ENCODE results near the gene RNF125.
"Not testable (repeated sequence)": the region's sequence is repeated elsewhere in the genome, so short reads cannot be mapped to it uniquely, and the experiment has no call there.

The RNF125 gene

DNA sequence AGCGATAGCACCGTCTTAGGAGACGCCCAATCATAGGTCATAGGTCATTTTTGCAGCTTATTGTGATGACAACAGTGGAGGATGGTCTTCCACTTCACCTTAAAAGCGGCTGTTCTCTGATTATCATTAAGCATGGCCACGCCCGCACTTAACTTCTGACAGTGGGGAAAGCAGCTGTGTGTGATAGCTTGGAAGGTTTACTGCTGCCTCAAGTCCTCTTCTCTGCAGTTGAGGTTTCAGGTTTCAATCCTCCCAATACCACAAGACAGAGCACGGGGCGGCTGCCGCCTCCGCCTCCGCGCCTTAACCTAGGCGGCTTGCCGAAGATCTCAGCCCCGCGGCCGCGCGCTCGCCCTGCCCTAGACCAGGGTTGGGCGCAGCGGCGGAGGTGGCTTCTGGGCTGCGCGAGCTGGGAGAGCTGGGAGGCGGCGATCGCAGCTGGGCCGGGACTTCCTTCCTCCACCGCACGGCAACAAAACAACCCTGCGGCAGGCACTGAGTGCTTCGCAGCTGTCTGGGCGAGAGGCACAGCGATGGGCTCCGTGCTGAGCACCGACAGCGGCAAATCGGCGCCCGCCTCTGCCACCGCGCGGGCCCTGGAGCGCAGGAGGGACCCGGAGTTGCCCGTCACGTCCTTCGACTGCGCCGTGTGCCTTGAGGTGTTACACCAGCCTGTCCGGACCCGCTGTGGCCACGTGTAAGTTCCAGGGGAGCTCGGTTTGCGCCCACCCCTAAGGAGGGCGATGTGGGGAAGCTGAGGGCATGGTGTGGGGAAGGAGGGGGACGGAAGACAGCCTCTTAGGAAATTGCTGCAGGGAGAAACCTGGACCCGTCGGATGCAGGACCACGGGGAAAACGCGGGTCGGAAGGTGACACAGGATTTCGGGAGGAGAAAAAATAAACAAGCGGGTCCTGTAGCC, at the start of gene RNF125:
Gene RNF125, plus strand, starts transcription at position 495 of the 920 bp plus-strand sequence. Its CDS starts 39 bp downstream, at position 534.
- peak; percentile 79 for DNase-seq

- DNase-seq, result no peak
These were observed 48.0 kb upstream of the RNF125 start for GRCh38 chr18:31970617-31971016.

GRCh38 chr18:31973929-31974546, 44.6 kb upstream of the RNF125 start:
- no peak for DNase-seq

DNA sequence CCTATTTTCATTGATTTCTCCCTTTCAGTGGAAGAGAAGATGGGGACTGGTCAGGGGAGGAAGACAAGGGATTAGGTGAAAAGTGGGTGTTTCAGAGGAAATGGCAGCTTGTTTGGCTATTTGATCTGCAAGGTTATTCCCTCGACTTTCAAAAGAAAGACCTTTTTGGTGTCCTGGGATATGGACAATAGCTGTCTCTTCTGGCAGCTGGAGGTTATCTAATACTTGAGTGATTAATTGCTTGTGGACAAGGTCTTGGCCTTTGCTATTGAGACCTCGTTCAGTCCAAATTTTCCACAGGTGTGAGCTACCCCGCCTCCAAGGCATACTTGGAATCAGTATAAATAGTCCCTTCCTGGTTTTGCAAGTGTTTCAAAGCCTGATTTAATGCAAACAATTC, 42.4 kb upstream of the RNF125 start:
- DNase-seq, result no peak

- DNase-seq, result no peak
These were observed 41.3 kb upstream of the RNF125 start for GRCh38 chr18:31977270-31977872.

DNA sequence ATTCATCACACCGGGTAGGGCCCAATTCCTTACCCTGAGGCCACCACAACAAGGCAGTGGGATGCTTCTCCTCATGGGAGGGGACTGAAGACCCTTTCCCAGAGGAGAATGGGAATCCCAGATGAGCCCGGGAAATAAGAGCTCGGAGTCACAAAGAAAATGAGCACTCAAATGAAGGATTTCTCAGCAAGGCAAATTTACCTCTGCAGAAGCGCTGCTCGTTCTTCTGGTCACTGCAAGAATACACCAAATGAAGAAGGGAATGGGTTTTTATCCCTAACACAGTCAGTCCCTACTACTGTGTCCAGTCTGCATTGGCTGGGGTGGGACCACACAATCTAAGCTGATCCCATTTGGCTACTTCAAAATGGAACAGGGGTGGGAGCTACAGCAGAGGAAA, 40.0 kb upstream of the RNF125 start:
- no peak for DNase-seq

- DNase-seq, result no peak
These were observed 38.9 kb upstream of the RNF125 start for GRCh38 chr18:31979714-31980113.

DNA sequence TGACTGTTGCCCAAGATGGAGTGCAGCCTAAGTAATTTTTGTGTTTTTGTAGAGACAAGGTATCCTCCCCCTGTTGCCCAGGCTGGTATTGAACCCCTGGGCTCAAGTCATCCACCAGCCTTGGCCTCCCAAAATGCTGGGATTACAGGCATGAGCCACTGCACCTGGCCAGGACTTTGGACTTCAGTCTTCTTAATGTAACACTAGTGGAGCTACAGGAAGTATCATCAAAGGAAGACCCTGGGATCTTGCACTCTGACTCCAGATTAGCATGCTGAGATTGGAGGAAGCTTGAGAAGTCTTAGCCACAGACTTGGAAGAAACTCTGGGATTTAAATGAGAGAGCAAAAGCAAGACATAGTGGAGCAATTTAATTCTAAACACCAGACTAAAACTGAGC, 37.8 kb upstream of the RNF125 start:
- no peak for DNase-seq

- no peak for DNase-seq
These were observed 35.6 kb upstream of the RNF125 start for GRCh38 chr18:31983020-31983419.

DNA sequence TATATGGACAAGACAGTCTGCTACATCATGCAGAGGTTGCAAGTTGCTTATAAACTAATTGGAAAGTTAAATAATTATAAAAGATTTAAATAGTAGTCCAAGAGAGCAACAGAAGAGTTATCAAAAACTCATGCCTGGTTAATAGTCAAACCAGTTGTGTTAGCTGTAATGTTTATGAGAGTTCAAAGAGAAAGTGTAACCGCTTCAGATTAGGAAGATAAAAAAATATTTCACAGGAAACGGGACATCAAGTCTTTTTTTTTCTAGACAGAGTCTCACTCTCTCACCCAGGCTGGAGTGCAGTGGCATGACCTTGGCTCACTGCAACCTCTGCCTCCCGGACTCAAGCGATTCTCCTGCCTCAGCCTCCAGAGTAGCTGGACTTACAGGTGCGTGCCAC, 34.6 kb upstream of the RNF125 start:
- no peak for DNase-seq

DNA sequence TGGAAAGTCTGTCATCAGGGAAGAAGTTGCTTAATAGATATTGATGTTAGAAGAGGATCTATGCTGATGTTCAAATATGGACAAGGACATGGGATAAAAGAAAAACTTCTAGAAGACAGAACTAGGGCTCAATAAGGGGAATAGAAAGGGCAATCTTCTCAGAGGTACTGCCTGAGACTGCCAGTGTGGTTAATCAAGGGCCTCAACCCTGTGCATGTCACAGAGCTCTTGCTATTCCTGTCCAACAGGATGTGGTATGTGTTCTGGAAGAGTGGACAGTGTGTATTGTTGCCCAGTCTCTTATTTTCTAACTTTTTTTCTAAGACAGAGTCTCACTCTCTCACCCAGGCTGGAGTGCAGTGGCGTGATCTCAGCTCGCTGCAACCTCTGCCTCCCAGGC, 27.8 kb upstream of the RNF125 start:
- DNase-seq, result no peak

DNA sequence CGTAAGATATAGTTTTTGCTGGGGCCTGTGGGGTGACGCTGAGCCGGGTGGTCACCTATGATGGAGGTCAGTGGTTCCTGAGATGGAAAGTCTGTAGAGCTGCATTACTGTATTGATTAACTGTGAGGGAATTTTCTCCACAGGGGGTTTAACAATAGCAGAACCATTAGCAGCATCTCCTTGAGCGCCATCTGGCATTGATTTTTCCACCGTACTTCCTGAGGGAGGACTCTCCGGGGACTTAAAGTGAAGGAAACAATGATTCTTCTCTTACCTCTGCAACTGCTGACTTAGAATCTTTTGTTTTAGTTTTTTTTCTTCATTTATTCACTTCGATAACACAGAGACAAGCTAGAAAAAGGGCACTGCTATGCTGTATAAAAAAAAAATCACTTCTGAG, 22.6 kb upstream of the RNF125 start:
- DNase-seq, result no peak

- peak; percentile 62 for DNase-seq
These were observed 19.7 kb upstream of the RNF125 start for GRCh38 chr18:31998880-31999412.

- DNase-seq, result not testable (repeated sequence)
These were observed 17.5 kb upstream of the RNF125 start for GRCh38 chr18:32001141-32001540.

- not testable (repeated sequence) for DNase-seq
These were observed 14.8 kb upstream of the RNF125 start for GRCh38 chr18:32003822-32004221.

DNA sequence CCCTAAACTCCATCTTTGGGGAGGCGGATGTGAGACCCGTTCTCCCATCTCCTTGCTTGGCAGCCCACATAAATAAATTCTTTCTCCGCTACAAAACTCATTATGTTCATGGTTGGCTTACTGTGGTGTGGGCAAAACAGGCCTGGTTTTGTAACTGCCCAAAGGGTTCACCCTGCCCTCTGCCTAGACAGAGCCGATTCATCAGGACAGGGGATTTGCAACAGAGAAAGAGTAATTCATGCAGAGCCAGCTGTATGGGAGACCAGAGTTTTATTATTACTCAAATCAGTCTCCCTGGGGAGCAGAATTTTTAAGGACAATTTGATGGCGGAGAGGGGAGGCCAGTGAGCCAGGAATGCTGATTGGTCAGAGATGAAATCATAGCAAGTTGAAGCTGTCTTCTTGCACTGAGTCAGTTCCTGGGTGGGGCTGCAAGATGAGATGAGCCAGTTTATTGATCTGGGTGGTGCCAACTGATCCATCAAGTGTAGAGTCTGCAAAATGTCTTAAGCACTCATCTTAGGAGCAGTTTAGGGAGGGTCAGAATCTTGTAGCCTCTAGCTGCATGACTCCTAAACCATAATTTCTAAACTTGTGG, 8.4 kb upstream of the RNF125 start:
- DNase-seq, result no peak

GRCh38 chr18:32011193-32011592, 7.4 kb upstream of the RNF125 start:
- DNase-seq, result no peak

- DNase-seq, result peak; percentile 25
These were observed 775 bp downstream of the RNF125 start for GRCh38 chr18:32019251-32019948.

- not testable (repeated sequence) for DNase-seq
These were observed 1.5 kb downstream of the RNF125 start for GRCh38 chr18:32019949-32020625.

DNA sequence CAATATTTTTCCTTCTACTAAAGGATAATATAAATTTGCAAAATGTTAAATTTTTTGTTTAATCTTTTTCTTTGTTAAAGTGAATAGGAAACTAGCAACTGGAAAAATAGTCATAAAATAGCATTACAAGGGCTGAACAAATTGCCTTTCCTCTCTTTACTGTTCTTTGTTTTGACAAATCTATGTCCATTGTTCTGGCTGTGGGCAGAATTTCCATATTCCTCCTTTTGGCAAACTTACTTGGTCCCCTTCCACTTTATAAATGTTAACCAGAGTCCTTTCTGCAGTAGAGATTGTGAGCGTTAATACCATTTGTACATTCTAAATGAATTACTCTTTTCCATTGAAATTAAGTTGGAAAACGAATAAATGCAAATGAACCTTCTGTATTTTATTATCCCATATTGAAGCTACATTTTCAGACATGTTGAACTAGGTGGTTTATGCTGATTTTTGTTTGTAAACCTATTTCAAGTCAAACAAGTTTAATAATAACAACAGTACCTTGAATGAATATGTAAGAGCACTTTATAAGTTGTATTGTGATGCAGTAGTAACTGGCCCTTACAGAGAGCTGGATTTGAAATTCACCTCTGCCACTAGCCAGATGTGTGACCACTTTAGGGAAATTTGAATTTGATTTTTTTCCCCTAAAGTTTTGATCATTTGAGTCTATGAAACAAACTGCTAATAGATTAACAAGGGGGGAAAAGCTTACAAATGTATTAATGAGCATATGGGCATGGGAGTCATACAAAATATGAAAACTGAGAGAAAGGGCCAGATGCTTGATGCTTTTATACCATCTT, 3.3 kb downstream of the RNF125 start:
- no peak for DNase-seq

- DNase-seq, result no peak
These were observed 7.1 kb downstream of the RNF125 start for GRCh38 chr18:32025744-32026143.
